Pulmonary artery endothelial cell (primary cell): ENCODE data around the gene CLCN4. TPM values are rescaled to one million over a fixed set of nuclear protein-coding genes. Genes with fewer than 3 reads are reported as not detected.

Source experiments
- DNase-seq: peaks from one replicate; pipeline ENCODE4 v3.0.0-alpha.2; 2011; ENCODE audit warnings: low read depth, low spot score
- total RNA-seq: library from RNA; depleted of rRNA; stranded (reverse); fragments of >200 nt; gene quantifications from 2 replicates; pipeline ENCODE4 v1.2.3, GENCODE V29; 2014

Gene CLCN4
- total RNA-seq, 1 donor from 2014 or later, result 13.3 TPM

- no peak for DNase-seq
These were observed 9.5 kb downstream of the CLCN4 start for GRCh38 chrX:10166248-10166716.

- DNase-seq, result no peak
These were observed 10.0 kb downstream of the CLCN4 start for GRCh38 chrX:10166731-10167151.

- no peak for DNase-seq
These were observed 10.8 kb downstream of the CLCN4 start for GRCh38 chrX:10167573-10167972.

- no peak for DNase-seq
These were observed 11.5 kb downstream of the CLCN4 start for GRCh38 chrX:10168226-10168625.

GRCh38 chrX:10169175-10169574 is 12.4 kb downstream of the CLCN4 start:
- DNase-seq, result no peak

GRCh38 chrX:10171249-10171648 is 14.5 kb downstream of the CLCN4 start:
- DNase-seq, result no peak

GRCh38 chrX:10172877-10173276 is 16.1 kb downstream of the CLCN4 start:
- no peak for DNase-seq

GRCh38 chrX:10173331-10173900 is 16.6 kb downstream of the CLCN4 start:
- DNase-seq, result no peak

- DNase-seq, result no peak
These were observed 17.3 kb downstream of the CLCN4 start for GRCh38 chrX:10174051-10174450.

- DNase-seq, result no peak
These were observed 18.0 kb downstream of the CLCN4 start for GRCh38 chrX:10174810-10175209.

- DNase-seq, result no peak
These were observed 18.6 kb downstream of the CLCN4 start for GRCh38 chrX:10175319-10175871.

GRCh38 chrX:10176121-10177003 is 19.6 kb downstream of the CLCN4 start:
- no peak for DNase-seq

GRCh38 chrX:10177004-10177396 is 20.2 kb downstream of the CLCN4 start:
- no peak for DNase-seq

GRCh38 chrX:10177601-10178000 is 20.8 kb downstream of the CLCN4 start:
- DNase-seq, result no peak

- DNase-seq, result no peak
These were observed 22.2 kb downstream of the CLCN4 start for GRCh38 chrX:10178866-10179463.

GRCh38 chrX:10183760-10184159 is 27.0 kb downstream of the CLCN4 start:
- DNase-seq, result no peak

GRCh38 chrX:10184411-10184810 is 27.6 kb downstream of the CLCN4 start:
- DNase-seq, result no peak

GRCh38 chrX:10186355-10186754 is 29.6 kb downstream of the CLCN4 start:
- DNase-seq, result no peak

- DNase-seq, result no peak
These were observed 30.6 kb downstream of the CLCN4 start for GRCh38 chrX:10187421-10187820.

- peak; percentile 27 for DNase-seq
These were observed 32.8 kb downstream of the CLCN4 start for GRCh38 chrX:10189317-10190268.

- DNase-seq, result no peak
These were observed 33.6 kb downstream of the CLCN4 start for GRCh38 chrX:10190367-10190766.
